IMR-90 (cell line): ENCODE measurements around the gene INTS2.
"Not testable (repeated sequence)": the region's sequence is repeated elsewhere in the genome, so short reads cannot be mapped to it uniquely, and the experiment has no call there.

Source experiments
- CTCF ChIP-seq: conservative IDR thresholded peaks from 2 replicates; pipeline ENCODE4 v1.5.1; 2012; ENCODE audit warnings: mild to moderate bottlenecking, low read depth, low read length, improper control_type of control experiment
- ELK1 ChIP-seq: fragments of 150-350 bp; IDR thresholded peaks from 2 replicates; pipeline ENCODE4 v1.6.1; 2016; ENCODE audit warnings: low read depth, mild to moderate bottlenecking, low read length, moderate library complexity, borderline replicate concordance
- POLR2A ChIP-seq: IDR thresholded peaks from 2 replicates; pipeline ENCODE4 v1.6.1; 2012; ENCODE audit warnings: mild to moderate bottlenecking, low read depth, low read length
- RCOR1 ChIP-seq: IDR thresholded peaks from 2 replicates; pipeline ENCODE4 v1.6.1; 2012; ENCODE audit warnings: mild to moderate bottlenecking, low read length, improper control_type of control experiment; ENCODE audit not compliant: insufficient replicate concordance

GRCh38 chr17:61860397-61860796 lies 67.4 kb downstream of the INTS2 start:
- not testable (repeated sequence) for TF ChIP-seq RCOR1, ELK1, POLR2A, CTCF
